Adrenal gland (tissue), 12 donors: ENCODE results near the gene TGFB1. TPM values are rescaled to one million over a fixed set of nuclear protein-coding genes. Genes with fewer than 3 reads are reported as not detected.

Experiments
- DNase-seq, 7 donors: peaks; one replicate each; pipeline ENCODE4 v3.0.0-alpha.2; 2019 to 2020
- H3K27ac ChIP-seq, 5 donors: fragments of 200-600 bp; sonication (generic) in 4 of 5; 1 replicate in 3 of 5; 2 replicates in 2 of 5; pipeline versions ENCODE4 v1.5.1 to v1.8.0; 2016 to 2020; ENCODE audit warnings: mild to moderate bottlenecking in 1 of 5
- H3K27me3 ChIP-seq: fragments of 200-600 bp; 2 replicates; pipeline ENCODE4 v1.8.0; 2021
- H3K36me3 ChIP-seq, 2 donors: fragments of 200-600 bp; replicated peaks in 1 of 2; 1 replicate in 1 of 2; 2 replicates in 1 of 2; pipeline versions ENCODE4 v1.5.1 to v1.8.0; 2018 to 2022
- H3K4me1 ChIP-seq, 2 donors: fragments of 200-600 bp; replicated peaks in 1 of 2; 1 replicate in 1 of 2; 2 replicates in 1 of 2; pipeline versions ENCODE4 v1.5.1 to v1.8.0; 2018 to 2021
- H3K4me3 ChIP-seq, 4 donors: fragments of 200-600 bp; sonication (generic) in 3 of 4; one replicate each; pipeline ENCODE4 v1.5.1; 2016 to 2018
- H3K9me3 ChIP-seq, 3 donors: fragments of 200-600 bp; sonication (generic) in 1 of 3; replicated peaks in 1 of 3; 1 replicate in 2 of 3; 2 replicates in 1 of 3; pipeline versions ENCODE4 v1.5.1 to v1.8.0; 2016 to 2021
- CTCF ChIP-seq, 6 experiments: fragments of 450-650 bp in 4 of 6; fragments of 200-600 bp in 2 of 6; sonication (generic) in 1 of 6; IDR thresholded peaks; 1 replicate in 5 of 6; 2 replicates in 1 of 6; pipeline versions ENCODE4 v1.5.1 to v1.8.0; 2016 to 2021; ENCODE audit warnings: antibody characterized with exemption in 6 of 6, mild to moderate bottlenecking in 2 of 6, moderate library complexity in 1 of 6
- POLR2A ChIP-seq, 2 donors: fragments of 450-650 bp; IDR thresholded peaks; one replicate each; pipeline ENCODE4 v1.6.1; 2017; ENCODE audit warnings: antibody characterized with exemption in 2 of 2, mild to moderate bottlenecking in 2 of 2, moderate library complexity in 1 of 2
- WGBS, 4 donors: extraction: QIAGEN DNeasy Blood & Tissue Kit in 2 of 4; methylation state at CpG; one replicate each; pipeline versions ENCODE4 v1.1.5 to v1.1.7; 2013 to 2017; 5-methylcytosine and 5-hydroxymethylcytosine counted together
- intact Hi-C, 2 donors: fragments of 100-400 bp; cut with DNase I; formaldehyde crosslinking; loops; one replicate each; pipeline versions ENCODE4 v1.14.1 to v1.15.0; 2022 to 2023
- polyA plus RNA-seq, 3 donors: library from polyadenylated mRNA; stranded (reverse); fragments of 200-250 nt in 2 of 3; fragments of 350-450 nt in 1 of 3; fragmentation: Illumina TruSeq in 1 of 3; extraction: RNeasy Lipid Tissue Mini Kit (QIAGEN cat#74804) in 1 of 3; gene quantifications; one replicate each; pipeline ENCODE4 v1.2.3, GENCODE V29; 2013 to 2014
- total RNA-seq, 9 donors: library from RNA; depleted of rRNA in 4 of 9; stranded (reverse); fragments of >200 nt in 4 of 9; fragments of 120-200 nt in 1 of 9; fragmentation: NEBNext Ultra II Directional in 1 of 9; extraction: Animal tissue kit (Norgen Biotek cat#: 25700) in 1 of 9; gene quantifications; one replicate each; pipeline versions ENCODE4 v1.1.0 to v1.2.4, GENCODE V29; 2013 to 2023
- donor health status: healthy with polysubstance abuse.
- donor health status: Bipolar disorder and iron deficiency.
- donor health status: DM: yes; HTN: yes; CAD: no.
- donor health status: DM: no; HTN: no; CAD: no.
- donor health status: DM: no; HTN: no; CAD: no.
- donor health status: DM: yes; HTN: yes; CAD: no.

Gene TGFB1
- total and polyA plus RNA-seq, 12 donors = 1.6 to 75.9 (median 35.7) TPM

GRCh38 chr19:41308450-41309179 lies 45.1 kb downstream of the TGFB1 start:
- H3K27ac ChIP-seq = peak overlapping the region; percentile 91 to 99 (median 96)
- intact Hi-C loops = loop anchor here in 1 of 2 donors (5.0 kb wide), 1 partner anchor 111 kb away; no protein-coding TSS in a partner anchor
- H3K4me1 ChIP-seq = peaks cover 21 to 37% of the 10 kb centered on the region in 2 donors
- no peak for TF ChIP-seq POLR2A (IDR thresholded peaks at IDR 0.05)
- TF ChIP-seq CTCF (IDR thresholded peaks at IDR 0.05) = peak; percentile 97 to 98 (median 98)
- no peaks in the 10 kb centered on the region for H3K9me3 ChIP-seq
- 23 to 30% (median 26%) methylated on average over 8 of the region's 8 CpGs for WGBS, 4 donors
- peak overlapping the region in 1 of 4 donors; percentile 84 for H3K4me3 ChIP-seq
- H3K27me3 ChIP-seq = no peaks in the 10 kb centered on the region
- peak; percentile 91 to 98 (median 95) for DNase-seq
- peaks cover 0 to 54% of the 10 kb centered on the region in 2 donors for H3K36me3 ChIP-seq

GRCh38 chr19:41307954-41308449 lies 45.7 kb downstream of the TGFB1 start:
- H3K4me3 ChIP-seq = no peak overlapping the region
- no peak for DNase-seq
- no peaks in the 10 kb centered on the region for H3K27me3 ChIP-seq
- peaks cover 0 to 54% of the 10 kb centered on the region in 2 donors for H3K36me3 ChIP-seq
- intact Hi-C loops = loop anchor here in 1 of 2 donors (5.0 kb wide), 1 partner anchor 111 kb away; no protein-coding TSS in a partner anchor
- TF ChIP-seq POLR2A (IDR thresholded peaks at IDR 0.05) = no peak
- TF ChIP-seq CTCF (IDR thresholded peaks at IDR 0.05) = no peak
- H3K9me3 ChIP-seq = no peaks in the 10 kb centered on the region
- peaks cover 21 to 37% of the 10 kb centered on the region in 2 donors for H3K4me1 ChIP-seq
- WGBS, 4 donors = 38 to 65% (median 50%) methylated on average over 2 to 4 of the region's 4 CpGs
- peak overlapping the region in 4 of 5 donors; percentile 63 to 99 (median 94) for H3K27ac ChIP-seq

GRCh38 chr19:41307090-41307875 lies 46.4 kb downstream of the TGFB1 start:
- 55 to 70% (median 64%) methylated on average over 8 of the region's 8 CpGs for WGBS, 4 donors
- H3K9me3 ChIP-seq = no peaks in the 10 kb centered on the region
- no peaks in the 10 kb centered on the region for H3K27me3 ChIP-seq
- peaks cover 21 to 37% of the 10 kb centered on the region in 2 donors for H3K4me1 ChIP-seq
- intact Hi-C loops = loop anchor here in 1 of 2 donors (5.0 kb wide), 1 partner anchor 110 kb away; no protein-coding TSS in a partner anchor
- no peak for DNase-seq
- no peak overlapping the region for H3K4me3 ChIP-seq
- TF ChIP-seq POLR2A (IDR thresholded peaks at IDR 0.05) (no peak), CTCF (IDR thresholded peaks at IDR 0.05) (no peak)
- H3K27ac ChIP-seq = peak overlapping the region in 4 of 5 donors; percentile 63 to 99 (median 94)
- H3K36me3 ChIP-seq = peaks cover 0 to 58% of the 10 kb centered on the region in 2 donors
